Measurements from ENCODE around the gene SMO.

- TF ChIP-seq REST (IDR thresholded peaks at IDR 0.05; ENCODE audit: insufficient read depth in 1 of 2, low read depth in 2 of 2, low read length in 1 of 2) (no peak), CTCF (IDR thresholded peaks at IDR 0.05) (no peak), TCF7L2 (IDR thresholded peaks at IDR 0.05; ENCODE audit: low read depth, low read length) (no peak)
These were observed 44.2 kb upstream of the SMO start, which contains the start of gene TSPAN33 for GRCh38 chr7:129144095-129144833.
